Omental fat pad (tissue), 4 donors: Measurements from ENCODE around the gene ZNF362. TPM values are rescaled to one million over a fixed set of nuclear protein-coding genes. Genes with fewer than 3 reads are reported as not detected.

Source experiments
- ATAC-seq: fragments of 150-250 bp; one replicate; pipeline ENCODE4 v1.9.1; 2016; ENCODE audit warnings: mild to moderate bottlenecking, moderate library complexity; ENCODE audit not compliant: low FRiP score
- DNase-seq: peaks from one replicate; pipeline ENCODE4 v3.0.0-alpha.2; 2019; ENCODE audit warnings: low spot score
- CTCF ChIP-seq, 3 donors: fragments of 450-650 bp; IDR thresholded peaks; one replicate each; pipeline ENCODE4 v1.5.1; 2016 to 2017; ENCODE audit warnings: antibody characterized with exemption in 3 of 3, mild to moderate bottlenecking in 3 of 3, moderate library complexity in 2 of 3
- total RNA-seq, 4 donors: library from RNA; depleted of rRNA; stranded (reverse); fragments of >200 nt; gene quantifications; one replicate each; pipeline ENCODE4 v1.1.0, GENCODE V29; 2016

Gene ZNF362
- total RNA-seq, 4 donors from 2014 or later = 10.4 to 13.9 (median 11.2) TPM

GRCh38 chr1:33326785-33327184 lies 70.5 kb downstream of the ZNF362 start:
- DNase-seq (no peak), ATAC-seq (no peak)
- no peak for TF ChIP-seq CTCF (IDR thresholded peaks at IDR 0.05)

- TF ChIP-seq CTCF (IDR thresholded peaks at IDR 0.05) = no peak
- no peak for DNase-seq
- ATAC-seq = peak; percentile 53
These were observed 71.5 kb downstream of the ZNF362 start for GRCh38 chr1:33327587-33328325.

GRCh38 chr1:33328817-33329216 lies 72.5 kb downstream of the ZNF362 start:
- no peak for TF ChIP-seq CTCF (IDR thresholded peaks at IDR 0.05)
- no peak for ATAC-seq
- DNase-seq = no peak

GRCh38 chr1:33329600-33330305 lies 73.5 kb downstream of the ZNF362 start:
- ATAC-seq (no peak), DNase-seq (no peak)
- TF ChIP-seq CTCF (IDR thresholded peaks at IDR 0.05) = no peak

GRCh38 chr1:33330361-33330890 lies 74.1 kb downstream of the ZNF362 start:
- no peak for ATAC-seq
- DNase-seq = no peak
- no peak for TF ChIP-seq CTCF (IDR thresholded peaks at IDR 0.05)

GRCh38 chr1:33330906-33331305 lies 74.6 kb downstream of the ZNF362 start:
- DNase-seq (no peak), ATAC-seq (no peak)
- TF ChIP-seq CTCF (IDR thresholded peaks at IDR 0.05) = no peak
